Measurements from ENCODE around the gene PNPLA2.
A peak's percentile ranks its signal among the peaks of the same experiment; 100 is the strongest.

Gene PNPLA2

GRCh38 chr11:846496-847098, 27.9 kb downstream of the PNPLA2 start:
- DNase-seq = no peak

- DNase-seq = no peak
Measured at GRCh38 chr11:847876-848275, 29.2 kb downstream of the PNPLA2 start.

- peak; percentile 60 for DNase-seq
Measured at GRCh38 chr11:848380-848931, 29.7 kb downstream of the PNPLA2 start.

GRCh38 chr11:849104-849824, 30.6 kb downstream of the PNPLA2 start:
- DNase-seq = no peak

GRCh38 chr11:849951-850774, 31.4 kb downstream of the PNPLA2 start:
- no peak for DNase-seq

- DNase-seq = no peak
Measured at GRCh38 chr11:850775-851763, 32.4 kb downstream of the PNPLA2 start.

- no peak for DNase-seq
Measured at GRCh38 chr11:852762-853161, 34.0 kb downstream of the PNPLA2 start.

GRCh38 chr11:853682-854448, 35.2 kb downstream of the PNPLA2 start:
- DNase-seq = no peak

- DNase-seq = no peak
Measured at GRCh38 chr11:854601-855329, 36.1 kb downstream of the PNPLA2 start.

GRCh38 chr11:855330-855674, 36.6 kb downstream of the PNPLA2 start:
- no peak for DNase-seq

- no peak for DNase-seq
Measured at GRCh38 chr11:855796-856195, 37.1 kb downstream of the PNPLA2 start.

- no peak for DNase-seq
Measured at GRCh38 chr11:856397-856796, 37.7 kb downstream of the PNPLA2 start.

GRCh38 chr11:858053-858761, 39.5 kb downstream of the PNPLA2 start:
- no peak for DNase-seq

- no peak for DNase-seq
Measured at GRCh38 chr11:858762-859339, 40.1 kb downstream of the PNPLA2 start.

- no peak for DNase-seq
Measured at GRCh38 chr11:859394-860131, 40.8 kb downstream of the PNPLA2 start.

GRCh38 chr11:860234-861104, 41.8 kb downstream of the PNPLA2 start:
- no peak for DNase-seq

- DNase-seq = no peak
Measured at GRCh38 chr11:861105-861479, 42.4 kb downstream of the PNPLA2 start.

GRCh38 chr11:862081-862661, 43.5 kb downstream of the PNPLA2 start:
- no peak for DNase-seq
